ENCODE data around the gene PARD3. TPM values are rescaled to one million over a fixed set of nuclear protein-coding genes. Genes with fewer than 3 reads are reported as not detected.

The PARD3 gene
- total RNA-seq, 3 donors from 2014 or later (not counting 1 experiment from before 2014, with no cell fraction given): 0.14 to 0.49 (median 0.38) TPM

DNA sequence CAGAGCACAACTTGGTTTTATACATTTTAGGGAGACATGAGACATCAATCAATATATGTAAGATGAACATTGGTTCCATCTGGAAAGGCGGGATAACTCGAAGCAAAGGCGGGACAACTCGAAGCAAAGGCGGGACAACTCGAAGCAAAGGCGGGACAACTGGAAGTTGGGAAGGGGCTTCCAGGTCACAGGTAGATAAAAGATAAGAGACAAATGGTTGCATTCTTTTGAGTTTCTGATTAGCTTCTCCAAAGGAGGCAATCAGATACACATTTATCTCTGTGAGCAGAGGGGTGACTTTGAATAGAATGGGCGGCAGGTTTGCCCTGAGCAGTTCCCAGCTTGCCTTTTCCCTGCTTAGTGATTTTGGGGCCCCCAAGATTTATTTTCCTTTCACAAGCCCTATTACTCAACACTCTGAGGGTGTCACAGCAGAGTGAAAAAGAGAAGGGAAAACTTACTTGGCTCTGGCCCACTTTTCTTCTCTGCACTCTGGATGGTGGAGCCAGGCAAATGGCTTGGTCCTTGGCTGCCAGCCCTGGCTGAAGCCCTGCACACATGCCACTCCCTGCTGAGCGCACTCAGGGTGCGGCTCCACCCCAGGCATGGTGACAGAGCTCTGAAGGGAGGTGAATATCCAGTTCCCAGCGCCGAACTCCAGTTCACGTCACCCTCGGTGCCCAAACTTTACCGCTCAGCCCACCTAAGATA is 46.7 kb downstream of the PARD3 start:
- no peak overlapping the region for H3K4me3 ChIP-seq (ENCODE audit: low read length)
- Mint-ChIP-seq H3K4me1 (no peaks in the 10 kb centered on the region), H3K27ac (no peak overlapping the region), H3K36me3 (no peaks in the 10 kb centered on the region), H3K27me3 (ENCODE audit: low read depth in 2 of 2) (no peaks in the 10 kb centered on the region), H3K9me3 (no peaks in the 10 kb centered on the region), H3K4me3 (no peak overlapping the region)
- no peaks in the 10 kb centered on the region for H3K9me3 ChIP-seq (ENCODE audit: control insufficient read depth, insufficient read depth, low read length)
- H3K4me1 ChIP-seq (ENCODE audit: control insufficient read depth, insufficient read depth, low read length): no peaks in the 10 kb centered on the region
- intact Hi-C loops (cut with micrococcal nuclease): no loop called here
- TF ChIP-seq, protein P1, sequence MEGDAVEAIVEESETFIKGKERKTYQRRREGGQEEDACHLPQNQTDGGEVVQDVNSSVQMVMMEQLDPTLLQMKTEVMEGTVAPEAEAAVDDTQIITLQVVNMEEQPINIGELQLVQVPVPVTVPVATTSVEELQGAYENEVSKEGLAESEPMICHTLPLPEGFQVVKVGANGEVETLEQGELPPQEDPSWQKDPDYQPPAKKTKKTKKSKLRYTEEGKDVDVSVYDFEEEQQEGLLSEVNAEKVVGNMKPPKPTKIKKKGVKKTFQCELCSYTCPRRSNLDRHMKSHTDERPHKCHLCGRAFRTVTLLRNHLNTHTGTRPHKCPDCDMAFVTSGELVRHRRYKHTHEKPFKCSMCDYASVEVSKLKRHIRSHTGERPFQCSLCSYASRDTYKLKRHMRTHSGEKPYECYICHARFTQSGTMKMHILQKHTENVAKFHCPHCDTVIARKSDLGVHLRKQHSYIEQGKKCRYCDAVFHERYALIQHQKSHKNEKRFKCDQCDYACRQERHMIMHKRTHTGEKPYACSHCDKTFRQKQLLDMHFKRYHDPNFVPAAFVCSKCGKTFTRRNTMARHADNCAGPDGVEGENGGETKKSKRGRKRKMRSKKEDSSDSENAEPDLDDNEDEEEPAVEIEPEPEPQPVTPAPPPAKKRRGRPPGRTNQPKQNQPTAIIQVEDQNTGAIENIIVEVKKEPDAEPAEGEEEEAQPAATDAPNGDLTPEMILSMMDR (IDR thresholded peaks at IDR 0.05): no peak
- no peaks in the 10 kb centered on the region for H3K36me3 ChIP-seq (ENCODE audit: control insufficient read depth, insufficient read depth, low read length)
- ATAC-seq: no peak
- 96% methylated on average over 15 of the region's 15 CpGs for WGBS (ENCODE audit: insufficient coverage)
- no peak overlapping the region for H3K27ac ChIP-seq (ENCODE audit: low read length)
- no peak for DNase-seq
- no peaks in the 10 kb centered on the region for H3K27me3 ChIP-seq (ENCODE audit: control insufficient read depth, insufficient read depth, low read length)

DNA sequence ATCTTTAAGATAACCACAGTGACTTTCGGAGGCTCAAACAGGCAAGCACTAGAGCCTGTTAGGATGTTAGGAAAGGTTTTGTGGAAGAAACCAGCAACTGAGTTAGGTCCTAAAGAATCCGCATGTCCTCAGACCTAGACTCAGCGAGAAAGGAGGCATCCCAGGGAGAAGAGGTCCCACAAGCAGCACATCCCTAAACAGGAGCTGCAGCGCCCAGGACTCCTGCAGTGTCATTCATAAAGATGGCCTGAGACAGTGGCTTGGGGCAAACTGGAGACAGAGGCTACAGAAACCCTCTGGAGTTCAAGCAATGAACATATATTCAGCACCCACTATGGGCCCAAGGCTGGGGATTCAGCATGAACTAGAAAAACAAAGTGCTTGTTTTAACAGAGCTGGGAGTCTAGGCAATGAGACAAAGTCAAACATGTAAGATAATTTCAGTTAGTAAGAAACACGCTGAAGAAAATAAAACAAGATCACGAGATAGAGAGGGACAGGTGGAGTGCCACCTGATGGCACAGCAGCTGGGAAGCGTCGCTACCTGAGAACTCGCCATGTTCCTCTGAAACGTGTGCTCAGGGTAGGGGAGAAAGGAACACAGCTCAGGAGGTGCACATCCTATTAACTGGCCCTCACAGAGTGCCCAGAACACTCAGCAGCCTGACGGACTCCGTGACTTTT is 48.1 kb downstream of the PARD3 start:
- DNase-seq (no peak), ATAC-seq (no peak)
- no peaks in the 10 kb centered on the region for H3K4me1 ChIP-seq (ENCODE audit: control insufficient read depth, insufficient read depth, low read length)
- H3K27me3 ChIP-seq (ENCODE audit: control insufficient read depth, insufficient read depth, low read length): no peaks in the 10 kb centered on the region
- WGBS (ENCODE audit: insufficient coverage): 91% methylated on average over 12 of the region's 12 CpGs
- TF ChIP-seq, protein P1 (IDR thresholded peaks at IDR 0.05): no peak
- H3K9me3 ChIP-seq (ENCODE audit: control insufficient read depth, insufficient read depth, low read length): no peaks in the 10 kb centered on the region
- Mint-ChIP-seq H3K36me3 (no peaks in the 10 kb centered on the region), H3K4me3 (no peak overlapping the region), H3K9me3 (no peaks in the 10 kb centered on the region), H3K27me3 (ENCODE audit: low read depth in 2 of 2) (peaks cover 0 to 8% of the 10 kb centered on the region in 2 donors), H3K27ac (no peak overlapping the region), H3K4me1 (no peaks in the 10 kb centered on the region)
- H3K36me3 ChIP-seq (ENCODE audit: control insufficient read depth, insufficient read depth, low read length): no peaks in the 10 kb centered on the region
- no peak overlapping the region for H3K4me3 ChIP-seq (ENCODE audit: low read length)
- intact Hi-C loops (cut with micrococcal nuclease): no loop called here
- H3K27ac ChIP-seq (ENCODE audit: low read length): no peak overlapping the region

DNA sequence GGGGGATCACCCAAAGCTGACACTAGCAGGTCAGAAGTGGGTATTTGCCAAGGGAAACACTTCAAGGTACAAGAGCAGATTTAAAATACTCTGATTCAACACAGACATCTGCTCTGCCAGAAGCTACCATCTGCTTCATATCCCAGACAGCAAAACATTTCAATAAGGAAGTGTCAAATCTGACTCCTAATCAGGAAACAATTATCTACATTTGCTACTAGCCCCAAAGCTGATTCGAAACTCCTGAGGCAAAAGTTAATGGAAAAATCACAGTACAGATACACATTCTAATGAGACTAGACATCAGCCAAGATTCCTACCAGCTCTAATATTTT is 48.9 kb downstream of the PARD3 start:
- DNase-seq (no peak), ATAC-seq (no peak)
- Histone ChIP-seq H3K9me3 (ENCODE audit: control insufficient read depth, insufficient read depth, low read length) (no peaks in the 10 kb centered on the region), H3K27me3 (ENCODE audit: control insufficient read depth, insufficient read depth, low read length) (no peaks in the 10 kb centered on the region), H3K4me1 (ENCODE audit: control insufficient read depth, insufficient read depth, low read length) (no peaks in the 10 kb centered on the region), H3K4me3 (ENCODE audit: low read length) (no peak overlapping the region), H3K36me3 (ENCODE audit: control insufficient read depth, insufficient read depth, low read length) (no peaks in the 10 kb centered on the region), H3K27ac (ENCODE audit: low read length) (no peak overlapping the region)
- H3K27ac Mint-ChIP-seq: no peak overlapping the region
- intact Hi-C loops (cut with micrococcal nuclease): no loop called here
- TF ChIP-seq, protein P1 (IDR thresholded peaks at IDR 0.05): no peak
- no peak overlapping the region for H3K4me3 Mint-ChIP-seq
- peaks cover 0 to 8% of the 10 kb centered on the region in 2 donors for H3K27me3 Mint-ChIP-seq (ENCODE audit: low read depth in 2 of 2)
- no peaks in the 10 kb centered on the region for H3K36me3 Mint-ChIP-seq
- WGBS (ENCODE audit: insufficient coverage): 85% methylated on average over 1 of the region's 1 CpG
- H3K4me1 Mint-ChIP-seq: no peaks in the 10 kb centered on the region
- H3K9me3 Mint-ChIP-seq: no peaks in the 10 kb centered on the region
